Endodermal cell (in vitro differentiated cells): ENCODE data around the gene EPM2A. TPM values are rescaled to one million over a fixed set of nuclear protein-coding genes. Genes with fewer than 3 reads are reported as not detected.

Experiments used
- DNase-seq: peaks from one replicate; pipeline ENCODE4 v3.0.0-alpha.2; 2017
- H3K27ac ChIP-seq: 2 replicates; pipeline ENCODE4 v1.5.1; 2013; ENCODE audit warnings: mild to moderate bottlenecking, low read depth, low read length, moderate library complexity
- H3K27me3 ChIP-seq: 2 replicates; pipeline ENCODE4 v1.6.1; 2013; ENCODE audit warnings: mild to moderate bottlenecking, low read length, moderate library complexity; ENCODE audit not compliant: insufficient read depth, control insufficient read depth, poor library complexity, severe bottlenecking
- H3K36me3 ChIP-seq: 2 replicates; pipeline ENCODE4 v1.7.0; 2013; ENCODE audit warnings: mild to moderate bottlenecking, low read length, moderate library complexity; ENCODE audit not compliant: control insufficient read depth, insufficient read depth
- H3K4me1 ChIP-seq: one replicate; pipeline ENCODE4 v1.7.0; 2013; ENCODE audit warnings: low read length; ENCODE audit not compliant: control insufficient read depth, insufficient read depth
- H3K4me3 ChIP-seq: 2 replicates; pipeline ENCODE4 v1.5.1; 2013; ENCODE audit warnings: mild to moderate bottlenecking, low read length, moderate library complexity
- H3K9ac ChIP-seq: 2 replicates; pipeline ENCODE4 v1.6.1; 2013; ENCODE audit warnings: mild to moderate bottlenecking, low read length, moderate library complexity; ENCODE audit not compliant: poor library complexity, severe bottlenecking; ENCODE audit errors: extremely low read depth
- H3K9me3 ChIP-seq: 2 replicates; pipeline ENCODE4 v1.6.1; 2013; ENCODE audit warnings: mild to moderate bottlenecking, low read length, moderate library complexity; ENCODE audit not compliant: control insufficient read depth
- H3K27ac Mint-ChIP-seq: 2 replicates; pipeline ENCODE4 v1.8.0; 2020; ENCODE audit warnings: mixed read lengths
- H3K27me3 Mint-ChIP-seq: 2 replicates; pipeline ENCODE4 v1.8.0; 2021; ENCODE audit warnings: mild to moderate bottlenecking, mixed read lengths; ENCODE audit not compliant: insufficient read depth
- H3K36me3 Mint-ChIP-seq: 2 replicates; pipeline ENCODE4 v1.8.0; 2020; ENCODE audit warnings: low read depth, mixed read lengths
- H3K4me1 Mint-ChIP-seq: 2 replicates; pipeline ENCODE4 v1.8.0; 2020; ENCODE audit warnings: mixed read lengths
- H3K4me3 Mint-ChIP-seq: 2 replicates; pipeline ENCODE4 v1.8.0; 2020; ENCODE audit warnings: mild to moderate bottlenecking, moderate library complexity, mixed read lengths
- H3K9me3 Mint-ChIP-seq: 2 replicates; pipeline ENCODE4 v1.8.0; 2020; ENCODE audit warnings: mild to moderate bottlenecking, mixed read lengths
- CTCF ChIP-seq: fragments of 200-600 bp; sonication (generic); conservative IDR thresholded peaks from 2 replicates; pipeline ENCODE4 v1.5.0; 2021; ENCODE audit warnings: antibody characterized with exemption, mild to moderate bottlenecking
- WGBS, 2 experiments: methylation state at CpG; one replicate each; pipeline versions ENCODE4 v1.1.5 to v1.1.7; 2013; ENCODE audit warnings: missing lambda C conversion rate in 2 of 2, mixed read lengths in 1 of 2; ENCODE audit not compliant: insufficient coverage in 1 of 2, insufficient read length in 1 of 2; 5-methylcytosine and 5-hydroxymethylcytosine counted together
- total RNA-seq, 2 donors: library from RNA; stranded (reverse); fragmentation: NEBNext Ultra II Directional in 1 of 2; extraction: Animal tissue kit (Norgen Biotek cat#: 25700) in 1 of 2; gene quantifications; 2 replicates in 1 of 2; 3 replicates in 1 of 2; pipeline ENCODE4 v1.2.1, GENCODE V29; 2021

The EPM2A gene
- total RNA-seq, 2 donors from 2014 or later = 5.1 to 7.2 TPM

- H3K4me1 Mint-ChIP-seq = peaks cover 3% of the 10 kb centered on the region
- H3K27me3 ChIP-seq = no peaks in the 10 kb centered on the region
- no peak overlapping the region for H3K27ac ChIP-seq
- peaks cover 33% of the 10 kb centered on the region for H3K36me3 Mint-ChIP-seq
- no peak overlapping the region for H3K9ac ChIP-seq
- H3K27ac Mint-ChIP-seq = no peak overlapping the region
- peaks cover 54% of the 10 kb centered on the region for H3K9me3 ChIP-seq
- peaks cover 51% of the 10 kb centered on the region for H3K9me3 Mint-ChIP-seq
- H3K27me3 Mint-ChIP-seq = no peaks in the 10 kb centered on the region
- no peaks in the 10 kb centered on the region for H3K4me1 ChIP-seq
- no peak for TF ChIP-seq CTCF
- H3K4me3 Mint-ChIP-seq = no peak overlapping the region
- 89 to 90% methylated on average over 1 to 2 of the region's 2 CpGs for WGBS, 2 experiments
- H3K4me3 ChIP-seq = no peak overlapping the region
- DNase-seq = no peak
- H3K36me3 ChIP-seq = no peaks in the 10 kb centered on the region
Observed at GRCh38 chr6:145713773-145714172, 21.5 kb downstream of the EPM2A start.

DNA sequence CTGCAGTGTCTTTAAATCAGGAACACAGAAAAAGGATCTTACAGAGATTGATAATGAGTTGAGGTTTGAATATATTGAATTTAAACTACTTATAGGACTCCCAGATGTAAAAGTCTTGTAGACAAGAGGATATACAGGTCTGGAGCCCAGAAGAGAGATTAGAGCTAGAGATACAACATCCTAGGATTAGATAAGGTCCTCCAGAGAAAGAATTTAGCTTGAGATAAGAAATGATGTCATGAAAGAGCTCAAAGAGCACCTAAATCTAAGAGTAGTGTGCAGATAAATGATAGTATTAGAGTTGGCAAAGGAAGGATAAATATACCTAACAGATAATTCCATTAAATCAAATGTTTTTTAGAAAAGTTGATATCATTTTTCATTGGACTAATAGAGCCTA lies 23.9 kb downstream of the EPM2A start:
- H3K27ac Mint-ChIP-seq = no peak overlapping the region
- H3K36me3 ChIP-seq = no peaks in the 10 kb centered on the region
- TF ChIP-seq CTCF = no peak
- peaks cover 36% of the 10 kb centered on the region for H3K36me3 Mint-ChIP-seq
- no peaks in the 10 kb centered on the region for H3K4me1 ChIP-seq
- no peak overlapping the region for H3K9ac ChIP-seq
- H3K9me3 ChIP-seq = peaks cover 68% of the 10 kb centered on the region
- H3K4me1 Mint-ChIP-seq = peaks cover 3% of the 10 kb centered on the region
- peaks cover 52% of the 10 kb centered on the region for H3K9me3 Mint-ChIP-seq
- H3K27ac ChIP-seq = no peak overlapping the region
- no peaks in the 10 kb centered on the region for H3K27me3 ChIP-seq
- DNase-seq = no peak
- no peaks in the 10 kb centered on the region for H3K27me3 Mint-ChIP-seq
- no peak overlapping the region for H3K4me3 Mint-ChIP-seq
- peak overlapping the region; percentile 23 for H3K4me3 ChIP-seq

DNA sequence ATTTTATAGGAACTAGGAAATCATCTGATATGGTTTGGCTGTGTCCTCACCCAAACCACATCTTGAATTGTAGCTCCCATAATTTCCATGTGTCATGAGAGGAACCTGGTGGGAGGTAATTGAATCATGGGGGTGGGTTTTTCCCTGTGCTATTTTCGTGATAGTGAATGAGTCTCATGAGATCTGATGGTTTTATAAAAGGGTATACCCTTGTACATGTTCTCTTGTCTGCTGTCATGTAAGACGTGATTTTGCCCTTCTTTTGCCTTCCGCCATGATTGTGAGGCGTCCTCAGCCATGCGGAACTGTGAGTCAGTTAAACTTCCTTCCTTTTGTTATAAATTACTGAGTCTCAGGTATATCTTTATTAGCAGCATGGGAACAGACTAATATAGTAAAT lies 27.9 kb downstream of the EPM2A start:
- no peak for TF ChIP-seq CTCF
- H3K4me3 ChIP-seq = no peak overlapping the region
- no peaks in the 10 kb centered on the region for H3K4me1 ChIP-seq
- H3K9me3 ChIP-seq = peaks cover 29% of the 10 kb centered on the region
- H3K36me3 ChIP-seq = no peaks in the 10 kb centered on the region
- H3K9ac ChIP-seq = no peak overlapping the region
- H3K27me3 Mint-ChIP-seq = no peaks in the 10 kb centered on the region
- no peaks in the 10 kb centered on the region for H3K27me3 ChIP-seq
- H3K9me3 Mint-ChIP-seq = peaks cover 23% of the 10 kb centered on the region
- H3K27ac ChIP-seq = no peak overlapping the region
- H3K27ac Mint-ChIP-seq = no peak overlapping the region
- no peak for DNase-seq
- H3K36me3 Mint-ChIP-seq = peaks cover 17% of the 10 kb centered on the region
- peaks cover 6% of the 10 kb centered on the region for H3K4me1 Mint-ChIP-seq
- 93 to 100% methylated on average over 1 to 5 of the region's 5 CpGs for WGBS, 2 experiments
- H3K4me3 Mint-ChIP-seq = no peak overlapping the region
